ENCODE measurements around the gene AFF3.

AFF3 gene

DNA sequence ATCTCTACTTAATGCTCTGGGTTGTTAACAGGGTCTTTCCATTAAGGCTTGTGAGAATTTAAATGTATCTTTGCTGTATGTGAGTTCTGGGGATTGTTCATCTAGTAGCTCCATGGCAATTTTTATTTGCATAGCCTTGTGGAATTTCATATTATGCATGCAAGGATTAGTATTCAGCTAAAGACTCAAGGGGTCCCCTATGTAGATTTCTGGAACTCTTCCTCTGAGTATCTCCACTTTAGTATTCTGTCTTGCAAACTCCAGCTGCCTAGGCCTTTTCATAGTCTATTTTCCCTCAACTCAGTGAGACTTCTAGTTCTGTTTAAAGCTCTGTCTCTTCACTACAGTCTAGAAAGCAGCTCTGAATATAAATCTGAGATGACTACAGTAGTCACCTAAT lies 348.0 kb downstream of the AFF3 start:
- ATAC-seq (ENCODE audit: low read depth) = no peak
- DNase-seq (ENCODE audit: low spot score) = no peak
- no peak for TF ChIP-seq CTCF (IDR thresholded peaks at IDR 0.05; ENCODE audit: poor library complexity, severe bottlenecking)
- H3K4me1 ChIP-seq (ENCODE audit: insufficient read depth, poor library complexity, severe bottlenecking) = no peaks in the 10 kb centered on the region
- no peak overlapping the region for H3K4me3 ChIP-seq (ENCODE audit: severe bottlenecking)
- no peaks in the 10 kb centered on the region for H3K36me3 ChIP-seq (ENCODE audit: low read depth)
- H3K27ac ChIP-seq (ENCODE audit: poor library complexity, severe bottlenecking) = no peak overlapping the region
- peaks cover 5% of the 10 kb centered on the region for H3K27me3 ChIP-seq (ENCODE audit: insufficient read depth, poor library complexity, severe bottlenecking)
- no peaks in the 10 kb centered on the region for H3K9me3 ChIP-seq (ENCODE audit: severe bottlenecking)

- H3K36me3 ChIP-seq (ENCODE audit: low read depth) = no peaks in the 10 kb centered on the region
- no peak overlapping the region for H3K4me3 ChIP-seq (ENCODE audit: severe bottlenecking)
- no peak for TF ChIP-seq CTCF (IDR thresholded peaks at IDR 0.05; ENCODE audit: poor library complexity, severe bottlenecking)
- peaks cover 5% of the 10 kb centered on the region for H3K27me3 ChIP-seq (ENCODE audit: insufficient read depth, poor library complexity, severe bottlenecking)
- no peaks in the 10 kb centered on the region for H3K4me1 ChIP-seq (ENCODE audit: insufficient read depth, poor library complexity, severe bottlenecking)
- H3K9me3 ChIP-seq (ENCODE audit: severe bottlenecking) = no peaks in the 10 kb centered on the region
- H3K27ac ChIP-seq (ENCODE audit: poor library complexity, severe bottlenecking) = no peak overlapping the region
- ATAC-seq (ENCODE audit: low read depth) (no peak), DNase-seq (ENCODE audit: low spot score) (no peak)
Observed at GRCh38 chr2:99793022-99793421, 349.4 kb downstream of the AFF3 start.

GRCh38 chr2:99789849-99790248 lies 352.5 kb downstream of the AFF3 start:
- no peak for TF ChIP-seq CTCF (IDR thresholded peaks at IDR 0.05; ENCODE audit: poor library complexity, severe bottlenecking)
- Histone ChIP-seq H3K27ac (ENCODE audit: poor library complexity, severe bottlenecking) (no peak overlapping the region), H3K36me3 (ENCODE audit: low read depth) (no peaks in the 10 kb centered on the region), H3K9me3 (ENCODE audit: severe bottlenecking) (no peaks in the 10 kb centered on the region), H3K4me3 (ENCODE audit: severe bottlenecking) (no peak overlapping the region), H3K27me3 (ENCODE audit: insufficient read depth, poor library complexity, severe bottlenecking) (peaks cover 5% of the 10 kb centered on the region), H3K4me1 (ENCODE audit: insufficient read depth, poor library complexity, severe bottlenecking) (no peaks in the 10 kb centered on the region)
- ATAC-seq (ENCODE audit: low read depth) = no peak
- no peak for DNase-seq (ENCODE audit: low spot score)

- no peak overlapping the region for H3K4me3 ChIP-seq (ENCODE audit: severe bottlenecking)
- no peak for ATAC-seq (ENCODE audit: low read depth)
- no peak for TF ChIP-seq CTCF (IDR thresholded peaks at IDR 0.05; ENCODE audit: poor library complexity, severe bottlenecking)
- no peaks in the 10 kb centered on the region for H3K36me3 ChIP-seq (ENCODE audit: low read depth)
- H3K27me3 ChIP-seq (ENCODE audit: insufficient read depth, poor library complexity, severe bottlenecking) = no peaks in the 10 kb centered on the region
- no peaks in the 10 kb centered on the region for H3K4me1 ChIP-seq (ENCODE audit: insufficient read depth, poor library complexity, severe bottlenecking)
- H3K27ac ChIP-seq (ENCODE audit: poor library complexity, severe bottlenecking) = no peak overlapping the region
- no peak for DNase-seq (ENCODE audit: low spot score)
- H3K9me3 ChIP-seq (ENCODE audit: severe bottlenecking) = no peaks in the 10 kb centered on the region
Observed at GRCh38 chr2:99787769-99788382, 354.5 kb downstream of the AFF3 start.

GRCh38 chr2:99786636-99787390 lies 355.6 kb downstream of the AFF3 start:
- no peak overlapping the region for H3K4me3 ChIP-seq (ENCODE audit: severe bottlenecking)
- ATAC-seq (ENCODE audit: low read depth) (no peak), DNase-seq (ENCODE audit: low spot score) (no peak)
- no peak for TF ChIP-seq CTCF (IDR thresholded peaks at IDR 0.05; ENCODE audit: poor library complexity, severe bottlenecking)
- no peak overlapping the region for H3K27ac ChIP-seq (ENCODE audit: poor library complexity, severe bottlenecking)
- H3K36me3 ChIP-seq (ENCODE audit: low read depth) = no peaks in the 10 kb centered on the region
- H3K4me1 ChIP-seq (ENCODE audit: insufficient read depth, poor library complexity, severe bottlenecking) = no peaks in the 10 kb centered on the region
- no peaks in the 10 kb centered on the region for H3K9me3 ChIP-seq (ENCODE audit: severe bottlenecking)
- no peaks in the 10 kb centered on the region for H3K27me3 ChIP-seq (ENCODE audit: insufficient read depth, poor library complexity, severe bottlenecking)

Measured in RWPE2 (cell line).